GM08714 (cell line): ENCODE results near the gene SLC24A5.

Experiments used
- H3K4me3 ChIP-seq: fragments of 200-500 bp; sonication (Bioruptor generic); 2 replicates; pipeline ENCODE4 v1.5.1; 2014; ENCODE audit warnings: mild to moderate bottlenecking, low read length, inconsistent platforms
- ZNF274 ChIP-seq: IDR thresholded peaks from 2 replicates; pipeline ENCODE4 v1.6.1; 2012; ENCODE audit warnings: mild to moderate bottlenecking, low read depth, low read length

SLC24A5 gene

DNA sequence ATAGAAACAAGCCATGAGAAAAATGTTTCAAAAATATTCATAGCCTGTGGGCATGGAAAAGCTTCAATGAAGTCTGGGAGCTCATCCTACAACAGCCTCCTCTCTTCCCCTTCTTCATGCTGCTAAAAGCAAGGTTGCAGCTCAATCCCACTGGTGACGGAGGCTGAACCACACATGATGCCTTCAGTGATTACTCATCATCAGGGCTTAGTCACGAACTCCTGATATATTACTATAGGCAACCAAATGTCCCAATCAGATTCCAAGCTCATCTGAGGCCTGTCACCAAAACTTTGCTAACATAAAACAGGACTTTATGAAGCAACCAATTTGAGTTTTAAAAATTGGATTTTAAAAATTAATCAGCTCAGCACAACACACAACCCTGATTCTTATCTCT lies 24.0 kb upstream of the SLC24A5 start:
- TF ChIP-seq ZNF274 = no peak
- H3K4me3 ChIP-seq = no peak overlapping the region

DNA sequence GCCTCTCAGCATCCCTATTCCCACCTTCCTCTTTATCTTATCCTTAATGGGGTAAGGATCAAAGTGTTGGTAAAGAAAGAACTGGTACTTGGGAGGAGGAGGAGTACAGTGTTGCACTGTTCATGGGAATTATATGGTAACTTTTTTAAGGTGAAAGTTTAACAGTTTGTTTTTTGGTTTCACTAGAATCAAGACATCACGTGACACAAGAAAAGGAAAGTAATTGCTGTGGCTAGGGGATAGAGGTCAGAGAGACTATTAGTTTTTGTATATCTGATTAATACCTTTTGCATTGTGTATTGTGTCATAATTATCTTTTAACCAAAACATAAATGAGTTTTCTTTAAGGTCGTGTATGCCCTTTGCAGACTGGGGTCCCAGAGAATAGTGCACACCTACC lies 23.5 kb upstream of the SLC24A5 start:
- H3K4me3 ChIP-seq = no peak overlapping the region
- no peak for TF ChIP-seq ZNF274

DNA sequence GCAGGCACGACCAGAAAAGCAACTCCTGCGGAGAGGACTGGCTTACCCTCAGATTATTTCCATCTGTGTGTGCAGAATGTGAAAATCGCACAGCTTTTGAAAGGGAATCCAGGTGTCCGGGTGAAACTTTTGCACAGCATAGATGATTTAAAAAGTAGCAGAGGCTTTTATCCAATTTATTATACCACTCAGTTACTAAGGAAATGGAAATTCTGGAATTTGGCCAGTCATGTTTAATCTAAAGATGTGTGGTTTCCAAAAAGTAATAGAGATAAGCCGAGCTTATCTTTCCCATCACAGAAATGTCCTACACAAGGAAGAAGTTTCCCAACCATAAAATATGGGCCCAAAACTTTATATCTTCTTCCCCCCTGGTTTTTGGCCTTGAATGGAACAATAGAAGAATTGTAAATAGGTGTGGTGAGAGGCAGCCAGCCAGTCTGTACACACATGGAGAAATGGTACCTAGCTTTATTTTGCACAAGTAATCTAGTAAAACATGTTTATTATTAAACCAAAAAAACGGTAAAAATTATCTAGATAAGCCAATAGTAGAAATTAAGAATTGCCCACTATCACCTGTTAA lies 19.3 kb upstream of the SLC24A5 start:
- no peak overlapping the region for H3K4me3 ChIP-seq
- no peak for TF ChIP-seq ZNF274

DNA sequence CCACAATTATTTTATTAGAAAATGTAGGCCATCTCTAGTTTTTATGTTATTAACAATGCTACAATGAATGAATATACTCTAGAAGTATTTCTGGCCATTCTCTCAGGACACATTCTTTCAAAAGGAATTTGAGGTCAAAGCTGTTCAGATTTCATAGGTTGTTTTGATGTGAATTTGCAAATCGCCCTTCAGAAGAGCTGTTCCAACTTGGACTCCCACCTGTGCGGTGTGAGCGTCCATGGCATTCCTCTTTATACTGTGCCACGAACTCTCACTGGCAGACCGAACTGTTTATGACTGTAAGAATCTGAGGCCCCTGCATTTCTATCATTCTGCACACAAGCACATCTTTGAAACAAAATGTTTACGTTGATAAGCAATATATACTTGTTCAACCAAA lies 18.6 kb upstream of the SLC24A5 start:
- H3K4me3 ChIP-seq = no peak overlapping the region
- TF ChIP-seq ZNF274 = no peak

DNA sequence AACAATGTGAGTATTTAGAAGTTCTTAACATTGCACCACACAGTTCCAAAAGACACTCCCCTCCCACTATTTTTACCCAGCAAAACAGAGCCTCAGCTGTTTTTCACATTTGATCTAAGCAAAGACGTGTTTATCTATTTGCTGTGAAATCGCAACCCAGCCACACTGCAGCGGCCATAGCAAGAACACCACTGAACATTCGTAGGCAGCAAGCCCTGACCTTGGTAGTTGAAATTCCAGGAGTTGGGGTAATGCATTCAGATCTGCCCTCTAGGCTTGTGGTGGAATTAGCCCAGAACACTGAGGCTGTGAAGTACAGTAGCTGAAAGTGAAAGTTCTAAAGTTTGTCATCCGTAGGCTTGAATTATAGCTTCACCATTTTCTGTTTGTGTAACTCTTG lies 17.1 kb upstream of the SLC24A5 start:
- H3K4me3 ChIP-seq = no peak overlapping the region
- TF ChIP-seq ZNF274 = no peak

DNA sequence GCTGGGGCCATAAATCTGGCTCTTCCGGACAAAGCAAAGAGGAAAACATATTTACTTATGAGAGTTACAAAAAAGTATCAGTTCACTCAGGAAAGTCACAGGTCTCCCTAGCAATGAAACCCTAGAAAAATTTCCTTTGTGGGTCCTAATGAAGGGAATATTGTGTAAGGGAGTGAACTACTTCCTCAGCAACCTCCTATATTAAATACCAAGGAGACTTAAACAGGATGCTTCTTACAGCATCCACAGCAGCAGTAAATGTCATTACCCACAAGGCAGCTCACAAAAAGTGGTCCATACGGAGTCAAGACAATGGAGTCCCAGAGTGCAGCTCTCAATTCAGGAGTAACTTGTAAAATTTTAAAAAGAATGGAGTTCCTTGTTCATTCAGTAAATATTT lies 14.9 kb upstream of the SLC24A5 start:
- TF ChIP-seq ZNF274 = no peak
- no peak overlapping the region for H3K4me3 ChIP-seq

DNA sequence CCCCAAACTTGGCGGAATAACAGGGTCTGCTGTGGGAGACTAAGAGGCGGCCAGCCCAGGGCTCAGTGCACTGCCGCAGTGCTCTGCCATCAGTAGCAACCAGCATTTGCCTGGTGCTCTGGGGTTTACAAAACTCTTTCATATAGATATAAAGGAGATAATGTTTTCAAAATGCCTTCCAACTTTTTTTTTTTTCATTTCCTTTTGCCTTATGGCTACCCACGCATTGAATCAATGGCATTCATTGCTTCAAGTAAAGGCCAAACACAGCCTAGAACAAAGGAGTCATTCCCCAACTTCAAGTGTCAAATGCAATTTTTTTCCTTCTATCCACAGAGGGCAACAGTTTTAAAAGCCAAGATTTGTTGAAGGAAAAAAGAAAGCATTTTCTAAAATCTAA lies 11.6 kb upstream of the SLC24A5 start:
- H3K4me3 ChIP-seq = no peak overlapping the region
- no peak for TF ChIP-seq ZNF274

DNA sequence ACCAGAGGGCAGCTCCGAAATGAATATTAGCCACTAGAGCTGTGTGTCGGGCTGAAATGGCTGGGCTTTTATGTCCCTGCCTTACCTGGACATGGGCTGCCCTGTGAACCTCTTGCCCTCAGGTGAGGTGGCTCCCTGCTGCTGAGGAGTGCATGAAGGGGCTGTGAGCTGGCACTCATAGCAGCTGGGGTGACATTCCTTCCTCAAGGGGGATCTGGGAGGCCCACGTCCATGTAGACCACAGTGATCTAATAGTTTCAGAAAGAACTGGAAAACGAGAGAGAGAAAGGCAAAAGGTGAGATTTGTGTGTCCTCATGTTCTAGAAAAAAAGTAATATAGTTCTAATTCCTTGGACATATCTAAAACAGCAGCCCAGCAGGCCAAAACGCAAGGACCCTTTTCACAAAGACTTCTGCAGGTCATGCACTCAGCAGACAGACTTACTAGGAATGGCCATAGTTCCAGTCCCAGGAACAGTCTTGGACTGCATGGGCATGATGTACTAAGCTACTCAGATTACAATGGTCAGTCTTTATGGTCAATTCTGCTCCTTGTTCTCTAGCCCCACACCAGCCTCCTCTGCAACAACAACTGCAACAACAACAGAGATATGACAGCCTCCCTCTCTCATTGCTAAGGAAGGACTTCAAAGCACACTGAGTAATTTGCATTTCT lies 10.8 kb upstream of the SLC24A5 start:
- no peak for TF ChIP-seq ZNF274
- no peak overlapping the region for H3K4me3 ChIP-seq

DNA sequence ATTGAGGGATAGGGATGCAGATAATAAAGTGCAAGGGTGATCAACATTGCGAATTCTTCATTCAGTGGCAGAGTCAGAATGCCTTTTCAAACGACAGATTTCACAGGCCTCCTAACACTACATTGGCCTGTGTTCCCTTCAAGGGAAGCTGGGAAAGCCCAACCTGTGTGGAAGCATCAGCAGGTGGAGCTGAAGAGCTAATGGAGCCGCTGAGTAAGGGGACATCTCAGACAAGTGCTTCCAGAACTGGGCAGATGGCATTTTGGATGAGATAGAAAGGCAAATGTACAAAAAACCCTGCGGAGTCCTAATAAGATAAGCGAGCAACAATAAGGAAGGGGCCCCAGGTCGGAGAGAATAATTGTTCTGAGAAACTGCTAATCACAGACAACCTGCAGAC lies 8.5 kb upstream of the SLC24A5 start:
- no peak for TF ChIP-seq ZNF274
- no peak overlapping the region for H3K4me3 ChIP-seq

DNA sequence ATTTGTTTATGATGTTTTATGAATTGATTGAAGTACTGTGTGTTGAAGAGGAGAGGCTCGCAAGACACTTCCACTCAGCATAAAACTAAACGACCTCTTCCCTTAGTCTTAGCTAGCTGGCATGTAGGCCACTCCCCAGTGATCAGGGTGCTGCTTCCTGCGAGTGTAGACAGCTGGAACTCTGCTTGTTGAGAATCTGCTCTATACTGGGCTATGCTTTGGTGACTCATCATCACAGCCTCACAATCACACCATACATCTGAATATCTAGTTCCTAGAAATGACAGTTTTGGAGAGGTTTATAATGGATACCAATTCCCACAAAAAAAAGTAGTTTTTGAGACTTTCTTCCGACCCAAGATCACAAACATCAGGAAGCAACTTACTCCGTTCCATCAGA lies 1.5 kb upstream of the SLC24A5 start:
- no peak overlapping the region for H3K4me3 ChIP-seq
- TF ChIP-seq ZNF274 = no peak

DNA sequence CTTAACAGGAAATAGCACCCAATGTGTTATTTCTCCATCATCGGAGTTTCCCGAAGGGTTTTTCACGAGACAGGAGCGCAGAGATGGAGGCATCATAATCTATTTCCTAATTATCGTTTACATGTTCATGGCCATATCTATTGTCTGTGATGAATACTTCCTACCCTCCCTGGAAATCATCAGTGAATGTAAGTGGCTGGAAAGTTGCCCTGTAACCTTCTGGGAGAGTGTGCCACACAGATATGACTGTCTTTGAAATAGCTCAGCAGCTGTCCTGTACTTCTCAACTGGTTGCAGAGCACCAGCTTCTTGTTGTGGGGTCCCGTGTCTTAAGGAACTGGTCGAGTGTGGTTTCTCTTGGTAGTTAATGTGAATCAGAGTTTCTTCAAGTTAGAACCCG lies 1.1 kb downstream of the SLC24A5 start:
- no peak overlapping the region for H3K4me3 ChIP-seq
- no peak for TF ChIP-seq ZNF274

DNA sequence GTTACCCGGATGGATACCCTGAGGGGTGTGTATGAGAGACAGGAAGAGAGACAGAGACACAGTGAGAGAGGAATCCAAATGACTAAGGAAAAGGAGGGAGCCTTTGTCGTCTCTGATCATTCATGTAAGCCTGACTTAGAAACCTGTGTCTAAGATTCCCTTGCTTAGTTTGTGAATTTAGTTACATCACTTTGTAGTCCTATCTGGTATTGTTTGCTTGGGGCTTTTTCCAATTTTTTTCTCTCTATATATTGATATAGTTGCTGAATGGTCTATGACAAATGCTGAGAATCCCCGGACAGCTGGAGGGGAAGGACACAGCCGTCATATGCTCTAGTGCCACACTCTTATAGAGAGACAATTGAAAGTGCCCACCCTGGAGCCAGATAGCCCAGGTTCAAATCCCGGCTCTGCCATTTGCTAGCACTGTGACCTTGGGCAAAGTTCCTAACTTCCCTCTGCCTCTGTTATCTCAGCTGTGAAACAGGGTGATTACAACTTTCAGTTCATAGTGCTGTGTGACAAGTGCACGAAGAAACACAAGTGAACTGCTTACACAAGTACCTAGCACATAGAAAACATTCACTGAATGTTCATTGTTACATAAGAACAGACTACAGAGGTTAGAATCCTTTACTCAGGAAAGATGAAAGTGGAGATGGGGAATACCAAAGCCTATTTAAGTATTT lies 6.0 kb downstream of the SLC24A5 start:
- no peak for TF ChIP-seq ZNF274
- H3K4me3 ChIP-seq = no peak overlapping the region

DNA sequence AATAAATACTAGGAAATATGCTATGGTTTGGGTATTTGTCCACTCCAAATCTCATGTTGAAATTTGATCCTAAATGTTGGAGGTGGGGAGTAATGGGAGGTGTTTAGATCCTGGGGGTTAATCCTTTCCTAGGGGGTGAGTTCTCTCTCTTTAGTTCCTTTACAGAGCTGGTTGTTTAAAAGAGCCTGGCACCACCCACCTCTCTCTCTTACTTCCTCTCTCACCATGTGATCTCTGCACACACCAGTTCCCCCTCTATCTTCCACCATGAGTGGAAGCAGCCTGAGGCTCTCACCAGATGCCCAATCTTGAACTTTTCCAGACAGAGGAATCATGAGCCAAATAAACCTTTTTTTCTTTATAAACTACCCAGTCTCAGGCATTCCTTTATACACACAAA lies 10.5 kb downstream of the SLC24A5 start:
- H3K4me3 ChIP-seq = no peak overlapping the region
- no peak for TF ChIP-seq ZNF274

DNA sequence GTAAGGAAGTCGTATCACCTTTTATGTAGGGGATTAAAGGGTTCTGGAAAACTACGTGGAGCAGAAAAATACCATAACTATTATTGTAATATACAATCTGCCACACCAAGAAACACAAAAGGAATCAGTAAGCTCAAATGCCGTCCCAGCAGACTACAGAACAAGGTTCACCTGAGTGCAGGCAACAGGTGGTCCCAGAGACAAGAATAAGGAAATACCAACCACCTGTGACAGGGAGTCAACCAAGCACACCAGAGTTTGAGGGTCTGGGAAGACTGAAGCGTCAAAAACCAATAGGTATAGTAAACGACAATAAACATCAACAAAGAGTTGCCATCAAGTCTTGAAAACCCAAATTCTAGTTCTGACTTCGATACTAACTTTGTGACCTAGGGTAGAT lies 12.1 kb downstream of the SLC24A5 start:
- TF ChIP-seq ZNF274 = no peak
- no peak overlapping the region for H3K4me3 ChIP-seq

DNA sequence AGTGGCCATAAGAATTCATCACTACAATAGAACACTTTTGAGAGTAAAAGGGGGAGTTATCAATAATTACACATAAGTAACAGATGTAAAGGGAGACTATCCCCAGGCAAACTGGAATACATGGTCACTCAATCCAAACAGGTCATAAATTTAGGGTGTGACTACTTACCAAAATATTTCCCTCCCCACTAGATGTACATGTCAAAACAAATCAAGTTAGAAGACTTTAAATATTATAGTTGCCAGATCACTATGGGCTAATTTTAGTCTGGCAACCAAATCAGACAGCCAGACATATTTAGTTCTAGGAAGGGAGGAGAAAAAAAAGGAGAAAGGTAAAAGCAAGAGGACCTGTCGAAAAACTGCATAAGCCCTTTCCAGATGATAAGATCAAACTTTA lies 23.1 kb downstream of the SLC24A5 start:
- H3K4me3 ChIP-seq = no peak overlapping the region
- TF ChIP-seq ZNF274 = no peak
